GM20431 (cell line): ENCODE data around the gene ZNF407.

Experiments
- in situ Hi-C: fragments of 300-500 bp; cut with MseI, MboI; formaldehyde crosslinking; loops from one replicate; pipeline ENCODE4 v1.15.0; 2020; ENCODE audit warnings: low sequenced_read_pairs; ENCODE audit not compliant: unreplicated experiment

The ZNF407 gene

DNA sequence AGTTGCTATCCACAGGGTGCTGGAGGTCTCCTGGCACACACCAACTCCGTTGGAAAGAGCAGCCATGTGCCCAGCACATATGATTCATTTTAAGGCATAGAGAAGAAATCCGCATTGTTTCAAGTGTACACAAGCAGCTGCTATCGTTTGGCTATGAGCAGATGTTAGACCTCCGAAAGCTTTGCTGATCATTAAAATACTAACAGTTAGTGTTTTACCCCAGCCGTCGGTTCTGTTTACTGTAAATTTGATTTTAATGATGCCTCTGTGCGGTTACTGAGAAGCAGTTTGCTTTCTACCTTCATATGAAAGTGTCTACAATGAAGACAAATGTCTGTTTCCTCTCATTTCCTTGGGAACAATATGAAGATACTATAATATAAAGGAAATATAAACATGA, 456.4 kb downstream of the ZNF407 start:
- in situ Hi-C loops = no loop called here

DNA sequence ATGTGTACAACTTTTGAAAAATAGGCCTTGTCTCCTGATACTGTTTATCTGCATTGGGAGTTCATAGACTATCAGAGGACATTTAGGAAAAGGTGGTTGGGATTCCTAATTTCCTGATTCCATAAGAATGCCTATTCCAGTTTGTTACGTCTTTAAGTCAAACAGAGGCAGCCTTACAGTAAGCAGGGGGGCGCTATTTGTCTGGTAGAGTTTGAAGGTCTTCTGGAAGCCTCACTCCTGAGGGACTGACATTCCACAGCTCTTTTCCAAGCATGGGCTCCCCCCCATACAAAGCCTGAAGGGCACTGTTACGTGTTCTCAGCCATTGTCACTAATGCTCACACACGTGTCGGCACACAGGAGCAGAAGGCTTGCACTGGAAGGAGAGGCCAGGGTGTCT, 456.9 kb downstream of the ZNF407 start:
- in situ Hi-C loops = no loop called here

GRCh38 chr18:75057169-75057960, 459.7 kb downstream of the ZNF407 start:
- in situ Hi-C loops = no loop called here

DNA sequence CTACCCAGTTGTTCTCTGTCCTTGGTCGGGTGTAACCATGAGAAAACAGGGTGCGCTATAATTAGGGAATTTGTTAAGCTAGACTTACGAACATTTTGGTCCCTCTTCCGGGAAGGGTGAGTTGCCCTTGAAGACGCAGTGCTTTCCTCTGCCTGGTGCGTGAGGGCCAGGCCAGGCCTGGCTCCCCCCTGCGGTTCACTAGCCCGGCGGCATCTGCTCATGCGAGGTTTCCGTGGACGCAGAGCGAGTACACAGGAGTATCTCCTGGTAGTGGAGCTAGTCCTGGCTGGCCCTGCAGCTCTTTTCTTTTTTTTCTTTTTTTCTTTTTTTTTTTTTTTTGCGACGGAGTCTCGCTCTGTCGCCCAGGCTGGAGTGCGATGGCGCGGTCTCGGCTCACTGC, 462.5 kb downstream of the ZNF407 start:
- in situ Hi-C loops = no loop called here

GRCh38 chr18:75062297-75062886, 464.7 kb downstream of the ZNF407 start:
- in situ Hi-C loops = no loop called here

DNA sequence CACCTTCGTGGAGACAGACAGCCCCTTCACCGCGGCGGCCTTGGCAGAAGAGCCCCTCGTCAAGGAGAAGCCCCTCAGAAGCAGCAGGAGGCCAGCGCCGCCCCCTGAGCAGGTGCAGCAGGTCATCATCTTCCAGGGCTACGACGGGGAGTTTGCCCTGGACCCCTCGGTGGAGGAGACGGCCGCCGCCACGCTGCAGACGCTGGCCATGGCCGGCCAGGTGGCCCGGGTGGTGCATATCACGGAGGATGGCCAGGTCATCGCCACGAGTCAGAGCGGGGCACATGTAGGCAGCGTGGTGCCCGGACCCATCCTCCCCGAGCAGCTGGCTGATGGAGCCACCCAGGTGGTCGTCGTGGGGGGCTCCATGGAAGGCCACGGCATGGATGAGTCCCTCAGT, 465.5 kb downstream of the ZNF407 start:
- in situ Hi-C loops = no loop called here

DNA sequence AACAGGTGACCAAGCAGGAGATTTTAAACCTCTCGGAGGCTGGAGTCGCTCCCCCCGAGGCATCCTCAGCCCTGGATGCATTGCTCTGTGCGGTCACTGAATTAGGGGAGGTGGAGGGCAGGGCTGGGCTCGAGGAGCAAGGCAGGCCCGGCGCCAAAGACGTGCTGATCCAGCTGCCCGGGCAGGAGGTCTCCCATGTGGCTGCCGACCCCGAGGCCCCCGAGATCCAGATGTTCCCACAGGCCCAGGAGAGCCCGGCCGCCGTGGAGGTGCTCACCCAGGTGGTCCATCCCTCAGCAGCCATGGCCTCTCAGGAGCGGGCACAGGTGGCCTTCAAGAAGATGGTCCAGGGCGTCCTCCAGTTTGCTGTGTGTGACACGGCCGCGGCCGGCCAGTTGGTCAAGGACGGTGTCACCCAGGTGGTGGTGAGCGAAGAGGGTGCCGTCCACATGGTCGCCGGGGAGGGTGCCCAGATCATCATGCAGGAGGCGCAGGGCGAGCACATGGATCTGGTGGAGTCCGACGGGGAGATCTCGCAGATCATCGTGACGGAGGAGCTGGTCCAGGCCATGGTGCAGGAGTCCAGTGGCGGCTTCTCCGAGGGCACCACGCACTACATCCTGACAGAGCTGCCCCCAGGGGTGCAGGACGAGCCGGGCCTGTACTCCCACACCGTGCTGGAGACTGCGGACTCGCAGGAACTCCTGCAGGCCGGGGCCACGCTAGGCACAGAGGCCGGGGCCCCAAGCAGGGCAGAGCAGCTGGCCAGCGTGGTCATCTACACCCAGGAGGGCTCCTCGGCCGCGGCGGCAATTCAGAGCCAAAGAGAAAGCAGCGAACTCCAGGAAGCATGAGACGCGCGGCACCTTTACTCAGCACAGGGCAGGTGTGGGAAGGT, 466.2 kb downstream of the ZNF407 start:
- in situ Hi-C loops = no loop called here

- in situ Hi-C loops = no loop called here
These were observed 466.8 kb downstream of the ZNF407 start for GRCh38 chr18:75064513-75064905.

GRCh38 chr18:75065251-75066000, 467.8 kb downstream of the ZNF407 start:
- in situ Hi-C loops = no loop called here

- in situ Hi-C loops = no loop called here
These were observed 468.6 kb downstream of the ZNF407 start for GRCh38 chr18:75066021-75066880.

- in situ Hi-C loops = no loop called here
These were observed 469.3 kb downstream of the ZNF407 start for GRCh38 chr18:75066936-75067335.

DNA sequence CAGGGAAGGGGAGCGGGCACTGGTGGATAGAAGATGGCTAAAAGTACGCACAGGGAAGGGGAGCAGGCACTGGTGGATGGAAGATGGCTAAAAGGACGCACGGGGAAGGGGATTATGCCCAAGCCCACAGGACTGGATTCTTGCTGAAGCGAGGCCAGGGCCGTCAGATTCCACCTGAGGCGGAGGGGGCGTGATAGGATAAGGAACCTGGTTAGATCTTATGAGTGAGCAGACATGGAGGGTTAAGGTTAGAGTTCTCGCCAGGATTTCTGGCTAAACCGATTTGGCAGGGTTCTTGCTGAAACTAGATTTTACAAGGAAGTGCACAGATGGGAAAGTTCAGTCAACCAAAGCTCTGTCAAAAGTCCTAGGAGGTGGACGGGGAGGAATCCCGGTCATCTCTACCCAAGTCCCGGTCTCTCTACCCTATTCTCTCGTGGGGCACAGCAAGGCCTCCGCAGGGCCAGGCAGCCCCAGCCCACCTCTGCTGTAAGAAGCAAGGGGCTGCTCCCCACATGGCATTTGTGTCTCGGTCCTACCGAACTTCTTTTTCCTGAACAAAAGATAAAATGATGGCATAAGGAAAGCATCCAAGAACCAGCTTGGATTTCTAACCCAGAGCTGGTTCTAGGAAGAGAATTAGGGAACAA, 470.5 kb downstream of the ZNF407 start:
- in situ Hi-C loops = no loop called here

DNA sequence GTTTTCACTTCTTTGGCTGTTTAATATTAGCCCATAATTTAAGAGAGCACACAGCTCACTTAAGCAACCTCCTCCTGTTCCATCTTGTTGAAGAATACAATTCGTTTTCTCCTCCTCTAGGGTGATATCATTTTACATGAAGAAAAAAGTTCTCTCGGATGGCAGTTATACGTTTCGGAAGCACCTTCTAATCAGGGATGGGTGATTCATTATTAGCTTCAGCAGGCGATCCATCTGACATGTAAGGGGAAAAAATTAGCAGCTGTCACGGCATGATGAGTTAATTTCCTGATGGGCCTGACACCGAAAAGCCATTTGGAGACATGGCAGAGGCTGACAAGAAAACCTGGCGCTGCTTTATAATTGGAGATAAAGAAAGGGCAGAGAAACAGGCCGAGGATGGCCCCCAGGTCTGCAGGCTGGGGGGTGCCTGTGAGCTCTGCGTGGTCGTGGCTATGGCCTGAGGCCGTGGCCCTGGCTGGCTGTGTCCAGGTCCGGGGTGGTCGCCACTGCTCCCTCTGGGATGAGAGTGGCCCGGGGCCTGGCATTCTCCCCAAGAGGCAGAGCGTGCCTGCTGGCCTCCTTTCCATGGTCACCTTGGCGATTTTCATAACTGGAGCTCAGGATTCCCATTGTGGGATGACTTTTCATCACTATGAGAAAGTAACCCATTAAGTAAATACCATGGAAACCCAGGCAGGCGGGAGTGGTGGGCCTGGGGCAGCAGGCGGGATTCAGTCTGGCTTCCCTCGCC, 471.2 kb downstream of the ZNF407 start:
- in situ Hi-C loops = no loop called here

GRCh38 chr18:75070235-75070624, 472.6 kb downstream of the ZNF407 start:
- in situ Hi-C loops = no loop called here

- in situ Hi-C loops = no loop called here
These were observed 473.2 kb downstream of the ZNF407 start for GRCh38 chr18:75070625-75071483.

GRCh38 chr18:75071484-75071785, 473.8 kb downstream of the ZNF407 start:
- in situ Hi-C loops = no loop called here

GRCh38 chr18:75071866-75072671, 474.4 kb downstream of the ZNF407 start:
- in situ Hi-C loops = no loop called here
